ENCODE data around the gene ARMC10. TPM values are rescaled to one million over a fixed set of nuclear protein-coding genes. Genes with fewer than 3 reads are reported as not detected.
"Not testable (repeated sequence)": the region's sequence is repeated elsewhere in the genome, so short reads cannot be mapped to it uniquely, and the experiment has no call there.

The ARMC10 gene
- total RNA-seq, 1 experiment from 2014 or later = 66.0 TPM

DNA sequence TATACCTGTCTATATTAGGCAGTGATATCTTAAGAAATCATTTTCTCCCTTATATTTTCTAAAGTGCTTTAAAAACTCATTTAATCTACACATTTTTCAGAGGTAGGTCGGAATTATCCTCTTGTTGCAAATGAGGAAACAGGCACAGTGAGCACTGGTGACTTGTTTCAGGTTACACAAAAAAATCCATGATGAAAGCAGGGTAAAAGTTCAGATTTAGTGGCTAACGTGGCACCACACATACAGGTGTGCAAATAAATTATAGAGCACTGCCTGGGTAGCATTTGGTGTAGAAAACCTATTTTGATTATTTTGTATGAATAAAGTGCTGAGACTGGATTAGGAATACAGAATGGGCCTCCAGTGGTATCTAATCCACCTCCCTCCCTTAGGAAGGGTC, 26.6 kb downstream of the ARMC10 start:
- no peak overlapping the region for H2AFZ ChIP-seq
- DNase-seq = no peak
- H3F3A ChIP-seq (ENCODE audit: insufficient read depth, low read depth) = 0 out of 2 replicates have a peak, but pooled peaks cover 2% of the 10 kb centered on the region
- ChIA-PET CTCF (no interaction called here), POLR2A (ENCODE audit: unreplicated experiment) (no interaction called here)
- no TSS peak for BruUV-seq (replicated peaks)
- H3K4me2 ChIP-seq = no peak overlapping the region
- H3K4me1 ChIP-seq (replicated peaks; ENCODE audit: insufficient read depth) = no peaks in the 10 kb centered on the region
- no peaks in the 10 kb centered on the region for H3K9me2 ChIP-seq (ENCODE audit: insufficient read depth)
- no peak overlapping the region for H3K4me3 ChIP-seq
- no peaks in the 10 kb centered on the region for H3K27me3 ChIP-seq (ENCODE audit: insufficient read depth, low read depth)
- intact Hi-C loops (cut with micrococcal nuclease; ENCODE audit: unreplicated experiment) = no loop called here
- no peak overlapping the region for H3K27ac ChIP-seq
- TF ChIP-seq, protein P1, sequence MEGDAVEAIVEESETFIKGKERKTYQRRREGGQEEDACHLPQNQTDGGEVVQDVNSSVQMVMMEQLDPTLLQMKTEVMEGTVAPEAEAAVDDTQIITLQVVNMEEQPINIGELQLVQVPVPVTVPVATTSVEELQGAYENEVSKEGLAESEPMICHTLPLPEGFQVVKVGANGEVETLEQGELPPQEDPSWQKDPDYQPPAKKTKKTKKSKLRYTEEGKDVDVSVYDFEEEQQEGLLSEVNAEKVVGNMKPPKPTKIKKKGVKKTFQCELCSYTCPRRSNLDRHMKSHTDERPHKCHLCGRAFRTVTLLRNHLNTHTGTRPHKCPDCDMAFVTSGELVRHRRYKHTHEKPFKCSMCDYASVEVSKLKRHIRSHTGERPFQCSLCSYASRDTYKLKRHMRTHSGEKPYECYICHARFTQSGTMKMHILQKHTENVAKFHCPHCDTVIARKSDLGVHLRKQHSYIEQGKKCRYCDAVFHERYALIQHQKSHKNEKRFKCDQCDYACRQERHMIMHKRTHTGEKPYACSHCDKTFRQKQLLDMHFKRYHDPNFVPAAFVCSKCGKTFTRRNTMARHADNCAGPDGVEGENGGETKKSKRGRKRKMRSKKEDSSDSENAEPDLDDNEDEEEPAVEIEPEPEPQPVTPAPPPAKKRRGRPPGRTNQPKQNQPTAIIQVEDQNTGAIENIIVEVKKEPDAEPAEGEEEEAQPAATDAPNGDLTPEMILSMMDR (conservative IDR thresholded peaks at IDR 0.05) = no peak
- no peak for TF ChIP-seq EZH2 (IDR thresholded peaks at IDR 0.05; ENCODE audit: low read depth)
- peaks cover 15% of the 10 kb centered on the region; the same call in 1 of the 2 replicates for H3K36me3 ChIP-seq (ENCODE audit: low read depth)
- H3K79me2 ChIP-seq (ENCODE audit: low read depth) = no peaks in the 10 kb centered on the region
- H3K9me3 ChIP-seq (ENCODE audit: insufficient read depth, low read depth) = no peaks in the 10 kb centered on the region
- no peaks in the 10 kb centered on the region for H4K20me1 ChIP-seq (ENCODE audit: insufficient read depth)

DNA sequence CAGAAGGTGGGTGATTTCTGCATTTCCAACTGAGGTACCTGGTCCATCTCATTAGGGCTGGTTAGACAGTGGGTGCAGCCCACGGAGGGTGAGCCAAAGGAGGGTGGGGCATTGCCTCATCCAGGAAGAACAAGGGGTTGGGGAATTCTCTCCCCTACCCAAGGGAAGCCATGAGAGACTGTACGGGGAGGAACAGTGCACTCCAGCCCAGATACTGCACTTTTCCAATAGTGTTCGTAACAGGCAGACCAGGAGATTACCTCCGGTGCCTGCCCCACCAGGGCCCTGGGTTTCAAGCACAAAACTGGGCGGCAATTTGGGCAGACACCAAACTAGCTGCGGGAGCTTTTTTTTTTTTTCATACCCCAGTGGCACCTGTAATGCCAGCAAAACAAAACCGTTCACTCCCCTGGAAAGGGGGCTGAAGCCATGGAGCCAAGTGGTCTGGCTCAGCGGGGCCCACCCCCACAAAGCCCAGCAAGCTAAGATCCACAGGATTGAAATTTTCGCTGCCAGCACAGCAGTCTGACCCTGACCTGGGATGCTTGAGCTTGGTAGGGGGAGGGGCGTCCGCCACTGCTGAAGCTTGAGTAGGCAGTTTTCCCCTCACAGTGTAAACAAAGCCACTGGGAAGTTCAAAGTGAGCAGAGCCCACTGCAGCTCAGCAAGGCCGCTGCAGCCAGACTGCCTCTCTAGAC, 31.2 kb downstream of the ARMC10 start:
- Histone ChIP-seq H3K9me3 (ENCODE audit: insufficient read depth, low read depth) (no peaks in the 10 kb centered on the region; the same call in 1 of the 2 replicates), H3K27ac (no peak overlapping the region), H3K36me3 (ENCODE audit: low read depth) (peaks cover 5% of the 10 kb centered on the region; the same call in 1 of the 2 replicates), H3K4me1 (replicated peaks; ENCODE audit: insufficient read depth) (no peaks in the 10 kb centered on the region), H3K4me2 (no peak overlapping the region), H2AFZ (no peak overlapping the region), H3K4me3 (no peak overlapping the region), H3K27me3 (ENCODE audit: insufficient read depth, low read depth) (no peaks in the 10 kb centered on the region), H3K79me2 (ENCODE audit: low read depth) (no peaks in the 10 kb centered on the region), H4K20me1 (ENCODE audit: insufficient read depth) (no peaks in the 10 kb centered on the region), H3F3A (ENCODE audit: insufficient read depth, low read depth) (0 out of 2 replicates have a peak, but pooled peaks cover 2% of the 10 kb centered on the region), H3K9me2 (ENCODE audit: insufficient read depth) (no peaks in the 10 kb centered on the region)
- no peak for DNase-seq
- ChIA-PET CTCF (interaction anchor here (0.6 kb wide), 1 partner anchor 27 kb away, joined by 5 read pairs; no protein-coding TSS in a partner anchor), POLR2A (ENCODE audit: unreplicated experiment) (no interaction called here)
- BruUV-seq (replicated peaks) = no TSS peak
- intact Hi-C loops (cut with micrococcal nuclease; ENCODE audit: unreplicated experiment) = no loop called here
- TF ChIP-seq EZH2 (IDR thresholded peaks at IDR 0.05; ENCODE audit: low read depth) = no peak
- TF ChIP-seq, protein P1 (conservative IDR thresholded peaks at IDR 0.05) = no peak

DNA sequence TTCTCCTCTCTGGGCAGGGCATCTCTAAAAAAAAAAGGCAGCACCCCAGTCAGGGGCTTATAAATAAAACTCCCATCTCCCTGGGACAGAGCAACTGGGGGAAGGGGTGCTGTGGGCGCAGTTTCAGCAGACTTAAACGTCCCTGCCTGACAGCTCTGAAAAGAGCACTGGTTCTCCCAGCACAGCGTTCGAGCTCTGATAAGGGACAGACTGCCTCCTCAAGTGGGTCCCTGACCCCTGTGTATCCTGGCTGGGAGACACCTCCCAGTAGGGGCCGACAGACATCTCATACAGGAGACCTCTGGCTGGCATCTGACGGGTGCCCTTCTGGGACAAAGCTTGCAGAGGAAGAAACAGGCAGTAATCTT, 31.7 kb downstream of the ARMC10 start:
- H3K27me3 ChIP-seq (ENCODE audit: insufficient read depth, low read depth); H3K4me3 ChIP-seq; H3K9me3 ChIP-seq (ENCODE audit: insufficient read depth, low read depth); intact Hi-C loops (cut with micrococcal nuclease; ENCODE audit: unreplicated experiment); H2AFZ ChIP-seq; H3K4me1 ChIP-seq (replicated peaks; ENCODE audit: insufficient read depth); DNase-seq; H3K36me3 ChIP-seq (ENCODE audit: low read depth); POLR2A ChIA-PET (ENCODE audit: unreplicated experiment); H3K9me2 ChIP-seq (ENCODE audit: insufficient read depth); H3K27ac ChIP-seq; H3F3A ChIP-seq (ENCODE audit: insufficient read depth, low read depth); H3K4me2 ChIP-seq; H4K20me1 ChIP-seq (ENCODE audit: insufficient read depth); H3K79me2 ChIP-seq (ENCODE audit: low read depth); CTCF ChIA-PET; BruUV-seq (replicated peaks): not testable (repeated sequence)

DNA sequence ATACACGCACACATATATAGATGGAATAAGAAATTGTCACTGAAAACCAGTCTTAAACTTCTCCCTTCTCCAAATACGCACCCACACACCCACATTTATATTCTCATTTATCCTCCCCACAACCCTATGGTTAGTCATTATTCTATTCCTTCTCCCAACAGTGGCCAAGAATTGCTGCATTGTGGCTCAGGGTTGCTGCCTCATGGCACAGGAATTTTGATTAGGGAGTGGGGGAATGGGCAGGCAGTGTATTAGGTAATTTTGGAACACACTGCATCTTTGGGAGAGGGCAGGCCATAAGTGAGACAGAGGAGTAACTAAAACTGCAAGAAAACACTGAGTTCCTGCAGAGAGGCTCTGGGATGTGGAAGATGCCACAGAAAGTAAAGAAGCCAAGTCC, 38.2 kb downstream of the ARMC10 start:
- no peaks in the 10 kb centered on the region for H3K9me2 ChIP-seq (ENCODE audit: insufficient read depth)
- intact Hi-C loops (cut with micrococcal nuclease; ENCODE audit: unreplicated experiment) = no loop called here
- H3K4me3 ChIP-seq = no peak overlapping the region

More for the DNA sequence above, 38.2 kb downstream of the ARMC10 start:
- Histone ChIP-seq H2AFZ (no peak overlapping the region), H3F3A (ENCODE audit: insufficient read depth, low read depth) (peaks cover 13% of the 10 kb centered on the region; the same call in 1 of the 2 replicates), H3K4me2 (no peak overlapping the region), H3K36me3 (ENCODE audit: low read depth) (no peaks in the 10 kb centered on the region), H3K27ac (peak overlapping the region; percentile 13), H3K79me2 (ENCODE audit: low read depth) (no peaks in the 10 kb centered on the region), H3K9me3 (ENCODE audit: insufficient read depth, low read depth) (peaks cover 6% of the 10 kb centered on the region; the same call in 1 of the 2 replicates), H3K27me3 (ENCODE audit: insufficient read depth, low read depth) (no peaks in the 10 kb centered on the region), H3K4me1 (replicated peaks; ENCODE audit: insufficient read depth) (peaks cover 5% of the 10 kb centered on the region), H4K20me1 (ENCODE audit: insufficient read depth) (no peaks in the 10 kb centered on the region)
- DNase-seq = peak; percentile 69 to 73
- CTCF ChIA-PET = no interaction called here
- BruUV-seq (replicated peaks) = no TSS peak
- POLR2A ChIA-PET (ENCODE audit: unreplicated experiment) = no interaction called here
- TF ChIP-seq EZH2 (IDR thresholded peaks at IDR 0.05; ENCODE audit: low read depth) = no peak
- TF ChIP-seq, protein P1 (conservative IDR thresholded peaks at IDR 0.05) = no peak
